Glomerular endothelial cell (primary cell): ENCODE measurements around the gene ARL15. TPM values are rescaled to one million over a fixed set of nuclear protein-coding genes. Genes with fewer than 3 reads are reported as not detected.
A peak's percentile ranks its signal among the peaks of the same experiment; 100 is the strongest.

Source experiments
- DNase-seq: peaks from one replicate; pipeline ENCODE4 v3.0.0-alpha.2; 2011; ENCODE audit warnings: low read depth, low spot score; ENCODE audit errors: extremely low read depth
- total RNA-seq: library from RNA; depleted of rRNA; stranded (reverse); fragments of >200 nt; gene quantifications from 2 replicates; pipeline ENCODE4 v1.2.3, GENCODE V29; 2015

Gene ARL15
- total RNA-seq, 1 donor from 2014 or later = 30.1 TPM

- DNase-seq = no peak
Observed at GRCh38 chr5:54214722-54215121, 95.7 kb downstream of the ARL15 start.

GRCh38 chr5:54212331-54212730, 98.0 kb downstream of the ARL15 start:
- no peak for DNase-seq

- no peak for DNase-seq
Observed at GRCh38 chr5:54211912-54212311, 98.5 kb downstream of the ARL15 start.

- no peak for DNase-seq
Observed at GRCh38 chr5:54207566-54207965, 102.8 kb downstream of the ARL15 start.

GRCh38 chr5:54206580-54207229, 103.7 kb downstream of the ARL15 start:
- DNase-seq = no peak

- DNase-seq = no peak
Observed at GRCh38 chr5:54205918-54206317, 104.5 kb downstream of the ARL15 start.

GRCh38 chr5:54205453-54205852, 104.9 kb downstream of the ARL15 start:
- no peak for DNase-seq

- no peak for DNase-seq
Observed at GRCh38 chr5:54197018-54197417, 113.4 kb downstream of the ARL15 start.

GRCh38 chr5:54195701-54196100, 114.7 kb downstream of the ARL15 start:
- no peak for DNase-seq

GRCh38 chr5:54194318-54194717, 116.1 kb downstream of the ARL15 start:
- DNase-seq = no peak

- DNase-seq = no peak
Observed at GRCh38 chr5:54187694-54188093, 122.7 kb downstream of the ARL15 start.

GRCh38 chr5:54186912-54187445, 123.4 kb downstream of the ARL15 start:
- no peak for DNase-seq

GRCh38 chr5:54186108-54186507, 124.3 kb downstream of the ARL15 start:
- no peak for DNase-seq

GRCh38 chr5:54184806-54185205, 125.6 kb downstream of the ARL15 start:
- no peak for DNase-seq

- DNase-seq = no peak
Observed at GRCh38 chr5:54180630-54181031, 129.7 kb downstream of the ARL15 start.

GRCh38 chr5:54178991-54179390, 131.4 kb downstream of the ARL15 start:
- DNase-seq = no peak

GRCh38 chr5:54178207-54178606, 132.2 kb downstream of the ARL15 start:
- DNase-seq = no peak

GRCh38 chr5:54177058-54177457, 133.3 kb downstream of the ARL15 start:
- no peak for DNase-seq

GRCh38 chr5:54176066-54176830, 134.1 kb downstream of the ARL15 start:
- DNase-seq = no peak

GRCh38 chr5:54173251-54173650, 137.1 kb downstream of the ARL15 start:
- DNase-seq = no peak

- DNase-seq = peak; percentile 7
Observed at GRCh38 chr5:54171645-54172384, 138.6 kb downstream of the ARL15 start.
